SKM-1 treated with dmso at 0.1 percent for 144 hours (cell line): Measurements from ENCODE around the gene MLN.
A peak's percentile ranks its signal among the peaks of the same experiment; 100 is the strongest.

ENCODE experiments used
- DNase-seq: peaks from one replicate; lab custom pipeline; 2025; ENCODE audit not compliant: unreplicated experiment; lab: John Stamatoyannopoulos, UW

MLN gene

DNA sequence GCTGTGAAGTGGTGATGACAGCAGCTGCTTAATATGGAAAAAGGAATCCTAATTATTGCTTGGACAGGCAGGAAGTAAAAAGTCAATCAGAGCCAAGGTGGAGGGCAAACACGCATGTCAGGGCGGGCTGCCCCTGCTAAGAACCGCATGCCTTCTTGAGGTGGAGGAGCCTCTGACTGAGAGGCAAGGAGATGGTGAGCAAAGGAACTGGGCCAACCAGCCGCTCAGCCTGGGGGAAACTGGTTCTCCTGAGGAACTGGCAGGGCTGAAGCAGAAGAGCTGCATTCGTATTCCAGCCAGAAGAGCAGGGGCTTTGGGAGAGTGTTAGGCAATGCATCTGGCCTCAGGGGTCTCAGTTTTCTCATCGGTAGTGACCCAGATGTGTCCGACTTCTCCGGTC lies 13.1 kb upstream of the MLN start:
- DNase-seq, result no peak

DNA sequence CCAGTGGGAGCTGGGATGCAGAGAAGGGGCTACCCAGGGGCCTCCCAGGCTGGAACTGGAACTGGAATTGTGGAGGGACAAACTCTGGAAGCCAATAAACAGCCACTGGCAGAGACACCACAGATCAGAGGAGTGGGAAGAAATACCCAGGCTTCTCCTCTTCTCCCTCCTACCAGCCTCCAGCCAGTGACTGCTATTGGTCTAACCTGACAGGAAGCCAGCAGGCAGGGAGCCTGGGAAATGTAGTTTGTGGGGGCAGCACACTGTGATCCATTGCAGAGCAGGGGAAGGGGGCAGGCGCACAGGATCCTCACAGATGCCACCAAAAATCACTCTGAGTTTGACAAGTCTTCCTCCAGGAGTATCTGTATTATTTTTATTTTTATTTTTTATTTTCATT lies 12.1 kb upstream of the MLN start:
- DNase-seq, result no peak

GRCh38 chr6:33813990-33814985 lies 10.5 kb upstream of the MLN start:
- DNase-seq, result no peak

DNA sequence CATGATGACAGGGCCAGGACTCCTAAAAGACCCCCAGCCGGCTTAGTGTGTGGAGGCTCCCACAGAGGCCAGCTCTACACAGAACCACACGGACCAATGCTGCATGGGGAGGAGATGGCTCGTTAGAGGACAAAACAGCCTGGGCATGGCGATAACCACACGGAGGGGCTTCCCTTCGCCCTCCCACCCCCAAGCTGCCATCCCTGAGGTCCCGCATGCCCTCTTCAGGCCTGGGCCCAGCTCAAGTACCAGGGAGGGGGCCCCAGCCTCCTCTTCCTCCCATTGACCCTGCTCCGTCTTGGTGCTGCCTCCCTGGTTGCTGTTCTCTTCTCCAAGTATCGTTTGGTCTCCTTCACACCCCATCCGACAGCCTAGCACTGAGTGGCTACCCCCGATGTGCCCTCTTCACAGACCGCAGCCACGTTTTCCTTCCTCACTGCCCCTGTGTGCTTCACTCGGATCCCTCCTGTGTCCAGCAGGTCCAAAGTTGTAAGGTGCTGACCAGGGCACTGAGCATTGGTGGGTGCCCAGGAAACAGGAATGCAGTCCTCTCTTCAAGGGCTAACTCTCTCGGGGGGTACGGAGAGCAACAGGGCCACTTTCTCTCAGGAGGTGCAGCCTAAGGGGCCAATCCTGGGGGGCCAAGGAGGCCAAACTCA lies 9.6 kb upstream of the MLN start:
- DNase-seq, result no peak

DNA sequence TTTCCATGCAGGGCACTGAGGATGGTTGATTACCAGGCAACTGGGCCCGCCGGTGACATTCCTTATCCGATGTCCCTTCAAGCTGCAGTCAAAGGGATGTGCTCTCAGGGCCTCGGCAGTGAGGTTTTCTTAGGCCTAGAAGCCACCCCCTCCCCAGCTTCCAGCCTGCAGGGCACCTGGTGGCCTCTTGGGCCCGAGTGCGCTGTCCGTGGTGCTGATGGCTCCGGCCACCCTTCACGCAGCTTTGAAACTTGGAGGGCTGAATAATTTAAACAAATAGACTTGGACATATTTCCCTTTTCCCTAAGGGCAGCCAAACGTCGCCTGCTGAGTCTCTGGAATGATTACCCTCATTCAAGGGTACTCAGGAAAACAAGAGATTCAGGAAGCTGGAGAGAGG lies 8.9 kb upstream of the MLN start:
- DNase-seq, result peak; percentile 1

DNA sequence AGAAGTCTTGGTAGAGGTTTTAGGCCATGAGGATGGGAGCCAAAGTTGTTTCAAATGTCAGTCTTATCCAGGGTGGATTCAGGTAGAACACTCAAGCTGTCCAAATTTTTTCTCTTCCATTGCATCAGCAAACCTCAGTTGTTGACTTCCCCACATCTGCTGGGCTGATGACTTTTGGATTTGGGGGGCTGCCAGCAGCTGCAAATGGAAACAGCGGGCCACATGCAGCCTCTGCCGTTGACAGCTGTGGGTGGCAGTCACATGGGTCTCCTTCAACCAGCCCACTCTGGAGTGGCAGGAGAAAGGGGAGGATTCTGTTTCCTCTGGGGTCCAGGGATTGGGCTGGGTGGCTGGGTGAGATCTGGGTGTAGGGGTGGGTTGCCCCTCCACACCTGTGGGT lies 5.8 kb upstream of the MLN start:
- DNase-seq, result no peak

DNA sequence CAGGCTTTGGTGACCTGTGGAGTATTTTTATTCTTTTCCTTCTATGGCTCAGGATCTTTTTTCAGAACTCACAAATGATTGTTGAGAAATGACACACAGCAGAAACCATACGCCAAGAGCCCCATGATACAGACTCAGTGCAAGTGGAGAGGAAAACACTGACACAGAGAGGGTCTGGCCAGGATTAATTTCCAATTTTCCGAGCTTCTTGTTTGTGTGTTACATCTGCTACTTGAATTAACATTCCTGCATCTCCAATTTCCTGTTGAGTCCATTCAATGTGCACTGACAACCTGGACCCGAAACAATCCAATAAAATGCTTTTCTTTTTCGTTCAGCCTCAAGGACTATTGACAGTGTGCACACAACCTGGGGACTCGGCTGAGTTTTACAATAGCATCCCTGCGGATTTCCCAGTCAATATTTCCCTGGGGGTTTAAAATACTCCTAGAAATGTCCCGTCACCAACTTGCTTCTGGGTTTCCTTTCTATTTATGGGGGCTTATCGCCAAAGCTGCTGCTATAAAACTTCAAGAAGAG lies 4.9 kb upstream of the MLN start:
- DNase-seq, result no peak

- no peak for DNase-seq
These were observed 3.8 kb upstream of the MLN start for GRCh38 chr6:33807606-33808005.

DNA sequence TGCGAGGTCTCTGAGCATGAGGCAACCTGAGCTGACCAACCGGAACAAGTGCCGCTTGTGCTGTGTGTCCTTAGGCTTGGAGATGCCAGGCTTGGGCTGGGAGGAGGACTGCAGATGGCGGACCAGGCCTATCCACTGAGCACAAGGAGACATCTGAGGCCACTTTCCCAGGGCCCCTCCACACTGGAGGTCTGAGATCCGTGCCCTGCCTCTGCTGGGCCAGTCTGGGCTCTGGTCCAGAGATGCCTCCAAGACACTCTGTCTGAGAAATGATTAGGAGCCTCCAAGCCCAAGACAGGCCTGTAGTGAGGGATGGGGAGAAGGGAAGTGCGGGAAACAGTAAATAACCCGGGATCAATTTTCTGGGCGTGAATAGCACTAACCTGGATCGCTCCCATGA lies 3.0 kb upstream of the MLN start:
- DNase-seq, result no peak

DNA sequence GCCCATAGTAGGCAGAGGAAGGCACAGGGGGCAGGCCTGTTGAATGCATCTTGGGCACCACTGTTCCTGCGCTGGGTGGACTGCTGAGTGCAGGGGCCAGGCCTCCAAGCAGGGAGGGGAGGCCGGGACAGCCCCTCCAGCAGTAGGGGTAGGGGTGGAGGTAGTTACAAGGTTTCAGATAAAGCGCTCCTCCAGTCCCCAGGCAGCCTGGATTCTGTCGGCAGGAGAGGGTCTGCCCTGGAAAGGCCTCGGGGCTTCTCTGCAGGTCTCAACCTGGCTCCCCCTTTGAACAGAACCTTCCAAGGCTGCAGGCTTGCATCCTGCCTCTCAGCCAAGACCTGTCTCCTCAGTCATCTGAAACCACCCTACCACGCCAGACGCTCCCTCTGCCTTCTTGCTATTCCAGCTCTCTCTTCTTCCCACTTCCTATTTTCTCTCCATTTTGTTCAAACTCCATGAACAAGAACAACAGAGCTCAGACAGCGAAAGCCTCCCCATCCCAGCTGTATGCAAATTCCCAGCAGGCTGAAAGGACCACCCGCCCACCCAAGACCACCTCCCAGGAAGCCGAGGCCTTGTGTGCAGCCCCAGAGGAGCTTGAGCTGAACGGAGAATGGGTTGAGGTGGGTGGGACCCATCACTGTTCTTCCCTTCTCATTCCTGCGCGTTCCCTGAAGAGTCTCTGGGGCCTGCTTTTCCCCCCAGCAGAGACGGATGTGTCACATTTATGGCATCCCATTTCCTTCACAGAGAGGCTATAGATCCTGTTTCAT lies 1.4 kb downstream of the MLN start:
- no peak for DNase-seq

DNA sequence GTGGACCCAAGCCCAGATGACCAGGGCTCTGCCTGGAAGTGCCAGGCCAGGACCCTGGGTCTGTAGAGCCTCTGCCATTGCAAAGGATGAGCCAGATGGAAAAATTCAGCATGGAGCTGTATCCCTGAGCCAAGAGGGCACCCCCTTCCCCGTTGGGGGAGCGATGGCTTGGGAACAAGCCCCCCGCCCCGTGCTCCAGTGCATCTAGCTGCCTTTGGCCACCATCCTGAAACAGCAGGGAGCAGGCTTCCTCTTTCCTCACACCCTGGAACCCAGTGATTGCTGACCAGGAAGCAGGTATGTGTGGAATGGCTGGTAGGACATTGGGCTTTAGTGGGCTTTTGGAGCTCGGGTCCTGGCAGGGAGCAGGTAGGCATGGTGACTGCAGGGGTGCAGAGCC lies 2.2 kb downstream of the MLN start:
- DNase-seq, result no peak

DNA sequence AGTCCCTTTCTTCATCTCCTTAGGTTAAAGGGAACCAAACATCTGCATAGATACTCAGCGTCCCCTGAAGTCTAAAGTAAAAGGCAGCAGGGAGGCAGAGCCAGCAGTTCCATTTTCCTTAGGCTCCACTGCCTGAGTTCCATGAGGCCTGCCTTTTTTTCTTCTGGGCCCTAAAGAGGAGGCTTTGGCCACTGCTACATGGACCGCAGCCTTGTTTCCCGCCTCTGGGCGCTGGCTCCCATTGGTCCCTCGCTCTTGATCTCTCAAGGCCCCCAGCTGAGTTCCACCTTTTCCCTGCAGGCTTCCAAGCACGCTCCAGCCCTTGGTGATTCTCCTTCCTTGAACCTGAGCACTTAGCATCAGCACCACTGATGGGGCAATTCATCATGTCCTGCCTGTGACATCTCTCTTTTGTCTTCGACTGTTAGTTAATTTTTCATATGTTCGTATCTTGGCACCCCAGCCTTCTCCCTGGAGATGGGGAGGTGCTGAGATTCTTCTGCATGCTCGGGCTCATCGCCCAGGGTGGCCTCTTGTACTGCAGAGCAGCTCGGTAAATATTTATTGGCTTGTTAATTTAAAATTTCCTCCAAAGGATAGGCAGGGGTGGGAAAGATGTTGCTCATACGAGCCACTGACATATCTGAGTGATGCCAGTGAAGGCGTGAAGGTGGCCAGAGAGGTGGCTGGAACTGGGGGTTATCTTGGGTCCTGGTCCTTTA lies 3.4 kb downstream of the MLN start:
- DNase-seq, result no peak

- DNase-seq, result no peak
These were observed 4.2 kb downstream of the MLN start for GRCh38 chr6:33799454-33800113.

GRCh38 chr6:33798343-33798848 lies 5.4 kb downstream of the MLN start:
- no peak for DNase-seq

GRCh38 chr6:33797626-33798342 lies 6.0 kb downstream of the MLN start:
- DNase-seq, result no peak

DNA sequence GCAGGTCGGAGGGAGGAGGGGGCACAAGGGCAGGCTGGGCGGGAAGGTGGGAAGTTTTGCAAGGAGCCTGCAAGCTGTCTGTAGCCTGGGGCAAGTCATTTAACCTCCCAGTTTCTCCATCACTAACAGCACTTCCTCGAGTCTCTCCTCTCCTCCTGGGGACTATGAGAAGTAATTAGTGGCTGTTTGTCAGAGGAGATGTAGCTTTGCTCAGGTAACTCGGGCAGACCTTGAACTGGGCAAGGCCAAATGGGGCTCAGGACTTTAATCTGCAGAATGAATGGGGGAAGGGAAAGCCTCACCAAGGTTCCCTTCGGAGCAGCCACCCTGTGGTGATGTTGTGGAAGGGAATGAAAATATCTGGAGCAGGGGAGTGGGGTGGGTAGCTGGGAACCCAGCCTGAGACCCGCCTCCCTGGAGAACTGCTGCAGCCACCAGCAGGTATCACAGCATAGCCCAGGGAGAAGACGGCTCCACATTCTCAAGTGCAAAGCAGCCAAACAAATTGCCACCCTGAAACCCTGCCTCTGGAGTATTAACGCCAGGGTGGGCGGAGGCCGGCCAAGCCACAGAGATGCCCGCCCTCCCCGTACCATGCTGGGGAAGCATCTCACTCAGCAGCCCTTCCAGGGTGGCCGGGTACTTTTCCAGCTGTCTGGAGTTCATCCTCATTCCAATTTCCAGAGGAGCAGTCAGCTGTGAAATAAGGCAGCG lies 8.7 kb downstream of the MLN start:
- DNase-seq, result no peak

GRCh38 chr6:33792981-33793380 lies 10.8 kb downstream of the MLN start:
- no peak for DNase-seq

DNA sequence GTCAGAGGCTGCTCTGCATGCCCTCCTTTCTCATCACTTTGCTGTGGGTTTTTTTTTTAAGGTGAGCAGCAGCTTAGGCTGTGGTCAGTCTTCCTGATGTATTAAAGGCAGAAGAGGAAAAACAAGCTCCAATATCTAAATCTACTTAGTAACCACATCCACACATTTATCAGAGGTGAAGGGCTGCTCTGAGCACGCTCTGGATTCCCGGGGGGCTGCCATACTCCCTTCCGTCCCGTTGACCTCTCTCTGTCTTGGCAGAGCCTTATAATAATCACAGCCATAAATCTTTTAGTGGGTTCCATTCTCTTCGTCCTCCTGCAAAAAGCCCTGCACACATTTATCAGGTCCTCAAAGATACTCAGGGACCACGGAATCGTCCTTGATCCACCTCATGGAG lies 12.2 kb downstream of the MLN start:
- DNase-seq, result no peak

- no peak for DNase-seq
These were observed 12.9 kb downstream of the MLN start for GRCh38 chr6:33790910-33791309.
